AG20443 (cell line): Measurements from ENCODE around the gene LETM1.

Experiments
- DNase-seq: peaks from one replicate; pipeline ENCODE4 v3.0.0; 2012; ENCODE audit warnings: low spot score, mixed read lengths

The LETM1 gene

GRCh38 chr4:1762264-1763010, 93.5 kb downstream of the LETM1 start:
- no peak for DNase-seq
